ENCODE data around the gene FARS2.

FARS2 gene

GRCh38 chr6:5481750-5482149 lies 220.4 kb downstream of the FARS2 start:
- no peak for TF ChIP-seq CTCF (IDR thresholded peaks at IDR 0.05; ENCODE audit: unreplicated experiment in 3 of 3)
- Mint-ChIP-seq H3K4me3 (no peak overlapping the region), H3K36me3 (ENCODE audit: low read depth) (no peaks in the 10 kb centered on the region), H3K9me3 (no peaks in the 10 kb centered on the region), H3K27me3 (ENCODE audit: low read depth) (no peaks in the 10 kb centered on the region), H3K27ac (no peak overlapping the region), H3K4me1 (peaks cover 6% of the 10 kb centered on the region)

GRCh38 chr6:5482619-5483018 lies 221.3 kb downstream of the FARS2 start:
- Mint-ChIP-seq H3K27ac (no peak overlapping the region), H3K9me3 (no peaks in the 10 kb centered on the region), H3K4me1 (peaks cover 6% of the 10 kb centered on the region), H3K4me3 (no peak overlapping the region), H3K36me3 (ENCODE audit: low read depth) (no peaks in the 10 kb centered on the region), H3K27me3 (ENCODE audit: low read depth) (no peaks in the 10 kb centered on the region)
- no peak for TF ChIP-seq CTCF (IDR thresholded peaks at IDR 0.05; ENCODE audit: unreplicated experiment in 3 of 3)

GRCh38 chr6:5484692-5485091 lies 223.4 kb downstream of the FARS2 start:
- H3K27ac Mint-ChIP-seq: no peak overlapping the region
- TF ChIP-seq CTCF (IDR thresholded peaks at IDR 0.05; ENCODE audit: unreplicated experiment in 3 of 3): no peak
- peaks cover 4% of the 10 kb centered on the region for H3K36me3 Mint-ChIP-seq (ENCODE audit: low read depth)
- H3K4me3 Mint-ChIP-seq: no peak overlapping the region
- H3K27me3 Mint-ChIP-seq (ENCODE audit: low read depth): no peaks in the 10 kb centered on the region
- no peaks in the 10 kb centered on the region for H3K9me3 Mint-ChIP-seq
- H3K4me1 Mint-ChIP-seq: peaks cover 6% of the 10 kb centered on the region

- peaks cover 4% of the 10 kb centered on the region for H3K36me3 Mint-ChIP-seq (ENCODE audit: low read depth)
- no peak overlapping the region for H3K4me3 Mint-ChIP-seq
- no peak overlapping the region for H3K27ac Mint-ChIP-seq
- no peaks in the 10 kb centered on the region for H3K9me3 Mint-ChIP-seq
- peaks cover under 1% of the 10 kb centered on the region for H3K4me1 Mint-ChIP-seq
- H3K27me3 Mint-ChIP-seq (ENCODE audit: low read depth): no peaks in the 10 kb centered on the region
- no peak for TF ChIP-seq CTCF (IDR thresholded peaks at IDR 0.05; ENCODE audit: unreplicated experiment in 3 of 3)
These were observed 224.9 kb downstream of the FARS2 start for GRCh38 chr6:5486214-5486613.

GRCh38 chr6:5490501-5491069 lies 229.3 kb downstream of the FARS2 start:
- no peak for TF ChIP-seq CTCF (IDR thresholded peaks at IDR 0.05; ENCODE audit: unreplicated experiment in 3 of 3)
- Mint-ChIP-seq H3K27ac (no peak overlapping the region), H3K4me3 (no peak overlapping the region), H3K36me3 (ENCODE audit: low read depth) (peaks cover 4% of the 10 kb centered on the region), H3K9me3 (no peaks in the 10 kb centered on the region), H3K4me1 (peaks cover 12% of the 10 kb centered on the region), H3K27me3 (ENCODE audit: low read depth) (no peaks in the 10 kb centered on the region)

GRCh38 chr6:5492356-5492755 lies 231.0 kb downstream of the FARS2 start:
- Mint-ChIP-seq H3K4me1 (peaks cover 12% of the 10 kb centered on the region), H3K27me3 (ENCODE audit: low read depth) (no peaks in the 10 kb centered on the region), H3K4me3 (no peak overlapping the region), H3K27ac (no peak overlapping the region), H3K36me3 (ENCODE audit: low read depth) (peaks cover 4% of the 10 kb centered on the region), H3K9me3 (no peaks in the 10 kb centered on the region)
- no peak for TF ChIP-seq CTCF (IDR thresholded peaks at IDR 0.05; ENCODE audit: unreplicated experiment in 3 of 3)
